A673 (cell line): ENCODE data around the gene LBR.

Source experiments
- CTCF ChIP-seq: fragments of 300-800, 200-600 bp; sonication (generic); conservative IDR thresholded peaks from 2 replicates; pipeline ENCODE4 v1.5.1; 2017; ENCODE audit warnings: low read depth, mild to moderate bottlenecking, antibody characterized with exemption, low read length, moderate library complexity, mixed read lengths
- EZH2 ChIP-seq: fragments of 200-600 bp; sonication (generic); IDR thresholded peaks from 2 replicates; pipeline ENCODE4 v1.6.1; 2017; ENCODE audit warnings: borderline replicate concordance, low read depth, mild to moderate bottlenecking, mixed read lengths, antibody characterized with exemption, low read length; ENCODE audit not compliant: poor library complexity, severe bottlenecking

DNA sequence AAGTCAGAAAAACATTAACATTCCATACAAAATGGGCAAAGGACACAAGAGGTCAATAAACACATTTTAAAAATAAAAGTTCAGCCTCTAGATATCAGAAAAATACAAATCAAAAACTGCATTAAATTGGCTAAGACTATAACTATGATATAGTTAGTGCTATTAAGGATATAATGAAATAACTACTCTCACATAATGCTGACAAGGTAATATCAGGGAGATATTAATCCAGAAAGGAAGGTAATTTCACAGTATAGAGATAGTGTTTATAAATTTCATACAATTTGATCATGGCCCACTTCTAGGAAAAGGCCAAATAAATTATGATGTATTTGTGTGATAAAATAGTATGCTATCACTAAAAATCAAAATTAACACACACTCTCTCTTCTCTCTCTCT, 61.8 kb downstream of the LBR start:
- TF ChIP-seq EZH2 = no peak
- no peak for TF ChIP-seq CTCF
